Stromal cell of bone marrow (primary cell): ENCODE data around the gene H6PD.

Experiments
- DNase-seq: peaks from one replicate; pipeline ENCODE4 v3.0.0-alpha.2; 2012; ENCODE audit warnings: low read depth

Gene H6PD

GRCh38 chr1:9240914-9241820 lies 6.6 kb downstream of the H6PD start:
- no peak for DNase-seq

- DNase-seq, result no peak
Measured at GRCh38 chr1:9241891-9242290, 7.3 kb downstream of the H6PD start.

- no peak for DNase-seq
Measured at GRCh38 chr1:9242338-9242969, 7.9 kb downstream of the H6PD start.

- DNase-seq, result no peak
Measured at GRCh38 chr1:9243066-9243739, 8.6 kb downstream of the H6PD start.

GRCh38 chr1:9244501-9245229 lies 10.1 kb downstream of the H6PD start:
- DNase-seq, result no peak

GRCh38 chr1:9245230-9245619 lies 10.7 kb downstream of the H6PD start:
- no peak for DNase-seq

GRCh38 chr1:9245661-9246060 lies 11.1 kb downstream of the H6PD start:
- no peak for DNase-seq

- DNase-seq, result no peak
Measured at GRCh38 chr1:9246215-9246614, 11.6 kb downstream of the H6PD start.

GRCh38 chr1:9246841-9247785 lies 12.5 kb downstream of the H6PD start:
- DNase-seq, result no peak

- no peak for DNase-seq
Measured at GRCh38 chr1:9247894-9248293, 13.3 kb downstream of the H6PD start.

- no peak for DNase-seq
Measured at GRCh38 chr1:9248341-9249262, 14.0 kb downstream of the H6PD start.

- DNase-seq, result no peak
Measured at GRCh38 chr1:9249263-9249533, 14.6 kb downstream of the H6PD start.

- DNase-seq, result no peak
Measured at GRCh38 chr1:9249534-9250410, 15.2 kb downstream of the H6PD start.

GRCh38 chr1:9250411-9251381 lies 16.1 kb downstream of the H6PD start:
- no peak for DNase-seq

GRCh38 chr1:9251501-9251900 lies 16.9 kb downstream of the H6PD start:
- DNase-seq, result no peak

- no peak for DNase-seq
Measured at GRCh38 chr1:9253004-9253403, 18.4 kb downstream of the H6PD start.

- DNase-seq, result no peak
Measured at GRCh38 chr1:9253453-9254105, 19.0 kb downstream of the H6PD start.

- no peak for DNase-seq
Measured at GRCh38 chr1:9256332-9256731, 21.8 kb downstream of the H6PD start.
